Smooth muscle cell (in vitro differentiated cells): ENCODE data around the gene ODF2. TPM values are rescaled to one million over a fixed set of nuclear protein-coding genes. Genes with fewer than 3 reads are reported as not detected.

Source experiments
- DNase-seq: peaks from one replicate; lab custom pipeline; 2025; ENCODE audit not compliant: unreplicated experiment; lab: John Stamatoyannopoulos, UW
- H2AFZ ChIP-seq: fragments of 200-600 bp; sonication (generic); 2 replicates; pipeline ENCODE4 v1.6.0; 2016; ENCODE audit warnings: antibody characterized with exemption, low read depth, mild to moderate bottlenecking
- H3F3A ChIP-seq: fragments of 200-600 bp; sonication (generic); 2 replicates; pipeline ENCODE4 v1.6.0; 2017; ENCODE audit warnings: antibody characterized with exemption, low read depth
- H3K27ac ChIP-seq: fragments of 200-600 bp; sonication (generic); 2 replicates; pipeline ENCODE4 v1.5.1; 2016; ENCODE audit warnings: low read depth, mild to moderate bottlenecking
- H3K27me3 ChIP-seq: fragments of 200-600 bp; sonication (generic); 2 replicates; pipeline ENCODE4 v1.6.1; 2016; ENCODE audit warnings: low read depth, mild to moderate bottlenecking
- H3K36me3 ChIP-seq: fragments of 200-600 bp; sonication (generic); 2 replicates; pipeline ENCODE4 v1.5.1; 2016; ENCODE audit warnings: low read depth
- H3K4me1 ChIP-seq: fragments of 200-600 bp; sonication (generic); 2 replicates; pipeline ENCODE4 v1.5.1; 2016; ENCODE audit warnings: low read depth
- H3K4me2 ChIP-seq: fragments of 200-600 bp; sonication (generic); 2 replicates; pipeline ENCODE4 v1.6.0; 2016; ENCODE audit warnings: mild to moderate bottlenecking
- H3K4me3 ChIP-seq: fragments of 200-600 bp; sonication (generic); 2 replicates; pipeline ENCODE4 v1.5.1; 2016; ENCODE audit warnings: mild to moderate bottlenecking
- H3K79me2 ChIP-seq: fragments of 200-600 bp; sonication (generic); 2 replicates; pipeline ENCODE4 v1.6.0; 2016; ENCODE audit warnings: low read depth, mild to moderate bottlenecking
- H3K9ac ChIP-seq: fragments of 200-600 bp; sonication (generic); 2 replicates; pipeline ENCODE4 v1.6.0; 2016; ENCODE audit warnings: low read depth
- H3K9me3 ChIP-seq: fragments of 200-600 bp; sonication (generic); replicated peaks from 2 replicates; pipeline ENCODE4 v1.5.1; 2016; ENCODE audit warnings: low read depth
- H4K20me1 ChIP-seq: fragments of 200-600 bp; sonication (generic); 2 replicates; pipeline ENCODE4 v1.6.0; 2016; ENCODE audit warnings: low read depth
- CTCF ChIP-seq: fragments of 200-600 bp; sonication (generic); IDR thresholded peaks from 2 replicates; pipeline ENCODE4 v1.5.1; 2017; ENCODE audit warnings: borderline replicate concordance, mild to moderate bottlenecking, antibody characterized with exemption; ENCODE audit not compliant: insufficient read depth, poor library complexity, severe bottlenecking
- WGBS: methylation state at CpG from one replicate; pipeline ENCODE4 v1.1.7; 2016; ENCODE audit warnings: low lambda C conversion rate; 5-methylcytosine and 5-hydroxymethylcytosine counted together
- polyA plus RNA-seq: library from polyadenylated mRNA; unstranded; fragments of >200 nt; fragmentation: Nextera tagmentation; extraction: Ambion mirVana; gene quantifications from 2 replicates; pipeline ENCODE4 v1.2.1, GENCODE V29; 2016
- total RNA-seq: library from RNA; depleted of rRNA; stranded (reverse); fragments of >200 nt; gene quantifications from 2 replicates; pipeline ENCODE4 v1.2.3, GENCODE V29; 2014

The ODF2 gene
- total and polyA plus RNA-seq, 2 experiments from 2014 or later, result 17.7 to 33.2 TPM

- DNase-seq, result no peak
- Histone ChIP-seq H3F3A (no peaks in the 10 kb centered on the region), H3K9me3 (no peaks in the 10 kb centered on the region), H3K27ac (no peak overlapping the region), H2AFZ (no peak overlapping the region), H3K27me3 (no peaks in the 10 kb centered on the region), H4K20me1 (no peaks in the 10 kb centered on the region), H3K4me3 (no peak overlapping the region), H3K4me1 (no peaks in the 10 kb centered on the region), H3K79me2 (no peaks in the 10 kb centered on the region), H3K9ac (no peak overlapping the region), H3K36me3 (no peaks in the 10 kb centered on the region), H3K4me2 (no peak overlapping the region)
- 96% methylated on average over 2 of the region's 2 CpGs for WGBS
- no peak for TF ChIP-seq CTCF
Observed at GRCh38 chr9:128448746-128449145, 7.1 kb upstream of the ODF2 start.

- H3K4me1 ChIP-seq, result peaks cover 7% of the 10 kb centered on the region
Observed at GRCh38 chr9:128454991-128455390, 815 bp upstream of the ODF2 start.

GRCh38 chr9:128456613-128457061 lies 831 bp downstream of the ODF2 start:
- under 1% methylated on average over 32 of the region's 48 CpGs for WGBS
- peak overlapping the region; percentile 100 for H3K4me2 ChIP-seq
- peaks cover 21% of the 10 kb centered on the region for H3K79me2 ChIP-seq
- peak overlapping the region; percentile 50 for H2AFZ ChIP-seq
- no peaks in the 10 kb centered on the region for H3K36me3 ChIP-seq
- peak overlapping the region; percentile 83 for H3K9ac ChIP-seq
- peaks cover 14% of the 10 kb centered on the region for H4K20me1 ChIP-seq
- H3F3A ChIP-seq, result no peaks in the 10 kb centered on the region
- no peaks in the 10 kb centered on the region for H3K27me3 ChIP-seq
- peak; percentile 45 for DNase-seq
- H3K27ac ChIP-seq, result peak overlapping the region; percentile 71
- no peaks in the 10 kb centered on the region for H3K9me3 ChIP-seq
- TF ChIP-seq CTCF, result no peak
- peak overlapping the region; percentile 88 for H3K4me3 ChIP-seq
- H3K4me1 ChIP-seq, result peaks cover 7% of the 10 kb centered on the region

More at GRCh38 chr9:128454991-128455390, 815 bp upstream of the ODF2 start:
- WGBS, result 89% methylated on average over 14 of the region's 14 CpGs
- Histone ChIP-seq H3K27ac (no peak overlapping the region), H3F3A (no peaks in the 10 kb centered on the region), H4K20me1 (peaks cover 14% of the 10 kb centered on the region), H3K9me3 (no peaks in the 10 kb centered on the region), H3K4me3 (no peak overlapping the region), H3K27me3 (no peaks in the 10 kb centered on the region), H3K36me3 (no peaks in the 10 kb centered on the region), H3K79me2 (peaks cover 21% of the 10 kb centered on the region), H3K4me2 (no peak overlapping the region), H2AFZ (no peak overlapping the region), H3K9ac (no peak overlapping the region)
- no peak for TF ChIP-seq CTCF
- no peak for DNase-seq

GRCh38 chr9:128457207-128457606 lies 1.4 kb downstream of the ODF2 start:
- no peak overlapping the region for H3K27ac ChIP-seq
- no peak for TF ChIP-seq CTCF

More at GRCh38 chr9:128457207-128457606, 1.4 kb downstream of the ODF2 start:
- no peaks in the 10 kb centered on the region for H3K27me3 ChIP-seq
- peaks cover 21% of the 10 kb centered on the region for H3K79me2 ChIP-seq
- peak overlapping the region; percentile 100 for H3K4me2 ChIP-seq
- peaks cover 3% of the 10 kb centered on the region for H3K36me3 ChIP-seq
- WGBS, result 47% methylated on average over 14 of the region's 14 CpGs
- H3K9me3 ChIP-seq, result no peaks in the 10 kb centered on the region
- peaks cover 14% of the 10 kb centered on the region for H4K20me1 ChIP-seq
- no peaks in the 10 kb centered on the region for H3F3A ChIP-seq
- H3K4me1 ChIP-seq, result peaks cover 7% of the 10 kb centered on the region
- peak overlapping the region; percentile 88 for H3K4me3 ChIP-seq
- DNase-seq, result no peak
- H2AFZ ChIP-seq, result no peak overlapping the region
- peak overlapping the region; percentile 83 for H3K9ac ChIP-seq
